Stimulated activated CD4-positive, alpha-beta T cell treated with anti-CD3 and anti-CD28 coated beads, Interleukin-2, amount 100 ng/mL, for 48 hours (primary cell): ENCODE measurements around the gene C1D.
"Not testable (repeated sequence)": the region's sequence is repeated elsewhere in the genome, so short reads cannot be mapped to it uniquely, and the experiment has no call there.

Experiments
- DNase-seq, 2 donors: peaks; one replicate each; pipeline ENCODE4 v3.0.0-alpha.2; 2020

C1D gene

GRCh38 chr2:67997903-67998302, 64.9 kb downstream of the C1D start:
- no peak for DNase-seq

GRCh38 chr2:67997528-67997900, 65.3 kb downstream of the C1D start:
- DNase-seq: no peak

GRCh38 chr2:67996772-67997527, 65.9 kb downstream of the C1D start:
- DNase-seq: no peak

GRCh38 chr2:67994716-67995115, 68.1 kb downstream of the C1D start:
- no peak for DNase-seq

GRCh38 chr2:67994069-67994468, 68.7 kb downstream of the C1D start:
- DNase-seq: not testable (repeated sequence)

- no peak for DNase-seq
Observed at GRCh38 chr2:67993329-67993728, 69.5 kb downstream of the C1D start.

- no peak for DNase-seq
Observed at GRCh38 chr2:67991456-67991855, 71.3 kb downstream of the C1D start.
